NCI-H1930 (cell line): Measurements from ENCODE around the gene C1QTNF9B.

Experiments
- DNase-seq, 2 experiments: peaks; one replicate each; lab custom pipeline; 2025; lab: John Stamatoyannopoulos, UW

C1QTNF9B gene

GRCh38 chr13:23858546-23858945 lies 38.8 kb downstream of the C1QTNF9B start:
- DNase-seq, result no peak

DNA sequence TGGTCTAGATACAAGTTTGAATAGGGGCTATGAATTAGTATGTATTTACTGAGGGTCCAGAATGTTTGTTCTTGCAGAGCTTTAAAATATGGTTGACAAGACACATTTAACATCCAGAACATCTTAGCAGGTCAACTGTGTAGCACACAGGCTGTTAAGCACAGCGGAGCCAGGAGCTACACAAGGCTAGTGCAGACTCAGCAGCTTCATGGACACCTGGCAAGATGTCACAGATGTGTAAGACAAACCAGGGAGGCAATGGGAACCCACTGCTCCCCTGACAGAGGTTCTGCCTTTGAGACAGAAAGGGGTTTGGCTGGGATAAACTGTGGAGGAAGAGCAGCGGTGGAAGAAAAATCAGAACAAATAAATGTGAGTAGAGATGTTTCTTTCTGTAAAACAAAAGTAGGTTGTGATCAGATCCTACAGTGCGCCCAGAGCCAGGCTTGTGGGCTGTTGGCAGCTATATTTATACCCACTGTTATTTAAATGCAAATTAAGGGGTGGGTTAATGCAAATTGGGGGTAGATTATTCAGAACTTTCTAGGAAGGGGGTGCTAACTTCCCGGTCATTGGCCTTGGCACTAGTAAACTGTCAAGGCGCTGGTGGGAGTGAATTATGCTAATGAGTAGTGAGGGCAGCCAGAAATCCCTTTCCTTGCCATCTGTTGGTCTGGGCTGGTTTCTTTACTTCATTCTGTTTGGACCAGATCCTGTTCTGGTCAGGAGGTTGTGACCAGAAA lies 41.1 kb downstream of the C1QTNF9B start:
- DNase-seq, result no peak

DNA sequence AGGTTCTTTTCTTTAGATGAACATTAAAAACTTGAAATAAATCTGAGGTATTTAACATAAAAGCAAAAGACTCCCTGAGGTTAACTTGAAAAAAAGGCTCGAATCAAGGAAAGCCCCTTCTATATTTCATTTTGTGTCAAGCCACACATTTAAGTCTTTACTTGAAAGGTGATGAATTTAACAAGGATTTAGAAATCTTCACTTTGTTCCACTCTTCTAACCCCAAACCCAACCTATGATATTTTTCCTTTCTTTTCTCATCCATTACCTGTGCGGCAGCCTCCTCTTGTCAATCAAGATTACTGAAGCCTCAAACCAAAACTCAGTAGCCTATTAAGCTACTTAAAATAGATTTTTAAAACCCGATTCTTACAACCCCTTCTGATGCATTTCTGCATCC lies 41.9 kb downstream of the C1QTNF9B start:
- DNase-seq, result no peak

DNA sequence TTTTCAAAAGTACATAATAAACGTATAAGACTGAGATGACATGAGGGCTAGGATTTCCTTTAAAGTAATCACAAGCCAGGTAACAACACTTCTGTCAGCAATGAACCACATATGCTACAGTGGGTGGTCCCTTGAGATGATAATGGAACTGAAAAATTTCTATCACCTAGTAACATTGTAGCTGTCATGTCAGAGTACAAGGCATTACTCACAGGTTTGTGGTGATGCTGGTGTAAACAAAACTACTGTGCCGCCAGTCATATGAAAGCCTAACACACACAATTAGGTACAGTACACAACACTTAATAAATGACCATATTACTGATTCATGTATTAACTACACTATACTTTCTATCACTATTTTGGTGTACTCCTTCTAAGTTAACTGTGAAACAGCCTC lies 45.0 kb downstream of the C1QTNF9B start:
- DNase-seq, result no peak

GRCh38 chr13:23851106-23851505 lies 46.2 kb downstream of the C1QTNF9B start:
- no peak for DNase-seq

DNA sequence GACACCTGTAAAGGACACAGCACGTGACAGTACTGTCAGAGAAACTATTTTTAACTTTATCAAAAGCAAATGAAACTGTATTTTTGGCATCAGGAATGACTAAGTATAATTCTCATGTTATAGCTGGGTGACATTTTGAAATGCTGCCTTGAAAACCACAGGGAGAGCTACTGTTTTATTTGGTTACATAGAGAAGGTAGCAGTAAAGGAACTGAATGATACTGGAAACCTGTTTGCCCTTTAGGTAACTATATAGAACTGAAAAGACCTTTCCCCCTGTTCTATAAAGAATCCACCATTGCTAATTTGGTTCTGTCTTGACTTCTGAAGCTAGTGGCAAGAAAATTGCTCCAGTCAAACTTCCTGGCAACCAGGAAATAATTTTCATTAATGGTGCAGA lies 47.2 kb downstream of the C1QTNF9B start:
- no peak for DNase-seq

DNA sequence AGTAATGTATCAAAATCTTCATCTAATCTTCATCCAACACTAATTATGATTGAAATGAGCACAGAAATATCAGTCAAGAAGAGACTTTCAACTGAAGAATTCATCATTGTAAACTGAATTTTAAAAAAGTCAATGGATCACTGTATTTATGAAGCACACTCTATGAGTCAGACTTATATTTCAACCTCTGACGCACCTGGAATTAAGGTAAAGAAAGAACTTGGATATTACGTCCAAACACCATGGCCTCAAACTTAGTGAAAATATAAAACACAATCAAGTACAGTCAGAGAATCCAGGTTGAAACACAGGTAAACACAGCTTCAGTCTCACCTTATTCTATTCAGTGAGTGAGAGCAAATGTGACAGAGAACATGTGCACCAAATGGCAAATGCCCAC lies 47.6 kb downstream of the C1QTNF9B start:
- DNase-seq, result no peak

- DNase-seq, result no peak
These were observed 48.6 kb downstream of the C1QTNF9B start for GRCh38 chr13:23848646-23849141.

DNA sequence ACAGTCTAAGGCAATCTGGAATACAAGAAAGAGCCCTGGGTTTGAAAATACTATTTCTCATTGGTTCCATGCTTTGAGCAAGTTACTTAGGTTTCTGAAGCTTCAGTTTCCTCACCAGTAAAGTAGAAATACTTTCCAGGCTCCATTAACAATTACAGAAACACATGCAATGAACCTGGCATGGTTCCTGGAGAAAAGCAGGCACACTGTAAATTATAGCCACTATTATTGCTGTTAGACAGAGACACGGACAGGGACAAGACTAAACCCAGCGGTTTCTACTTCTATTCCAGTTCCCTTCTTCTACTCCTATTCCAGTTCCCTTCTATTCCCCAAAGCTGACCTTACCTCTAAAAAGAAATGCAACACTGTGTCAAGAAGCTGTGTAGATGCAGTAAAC lies 49.3 kb downstream of the C1QTNF9B start:
- no peak for DNase-seq

DNA sequence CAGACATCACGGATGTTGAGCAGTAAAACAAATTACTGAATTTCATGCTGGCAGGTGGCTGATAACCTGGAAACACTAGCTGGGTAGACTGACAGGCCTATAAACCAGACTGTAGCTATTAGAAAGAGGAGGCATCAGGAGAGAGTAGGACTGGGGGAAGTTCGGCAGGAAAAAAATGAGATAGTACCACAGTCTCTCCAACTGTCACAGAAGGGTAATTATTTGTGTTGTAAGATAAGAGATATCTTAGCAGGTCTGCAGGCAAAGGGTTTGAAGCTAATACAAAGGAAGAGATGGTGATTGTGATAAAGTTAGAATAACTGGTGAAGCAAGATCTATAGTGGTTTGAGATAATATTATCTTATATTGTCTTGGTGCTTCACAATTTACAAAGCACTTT lies 49.8 kb downstream of the C1QTNF9B start:
- no peak for DNase-seq

GRCh38 chr13:23845105-23845725 lies 52.1 kb downstream of the C1QTNF9B start:
- DNase-seq, result no peak

DNA sequence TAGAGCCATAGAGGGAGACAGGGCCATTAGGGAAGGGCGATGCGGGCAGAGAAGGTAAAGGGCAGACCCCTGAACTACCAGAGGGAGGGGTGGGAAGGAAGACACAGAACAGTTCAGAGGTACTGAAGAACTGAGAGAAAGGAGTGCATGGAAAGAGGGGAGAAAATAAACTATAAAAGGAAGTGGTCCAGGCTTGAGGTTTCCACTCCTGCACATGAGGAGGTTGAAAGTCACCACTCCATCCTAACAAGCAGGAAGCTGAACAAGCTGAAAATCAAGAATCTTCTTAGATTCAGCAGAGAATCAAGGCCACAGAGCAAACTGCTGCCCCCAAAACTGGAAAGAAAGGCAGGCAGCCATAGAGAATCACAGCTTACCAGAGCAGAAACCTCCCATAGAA lies 53.2 kb downstream of the C1QTNF9B start:
- DNase-seq, result no peak

- DNase-seq, result no peak
These were observed 53.9 kb downstream of the C1QTNF9B start for GRCh38 chr13:23843436-23843835.

DNA sequence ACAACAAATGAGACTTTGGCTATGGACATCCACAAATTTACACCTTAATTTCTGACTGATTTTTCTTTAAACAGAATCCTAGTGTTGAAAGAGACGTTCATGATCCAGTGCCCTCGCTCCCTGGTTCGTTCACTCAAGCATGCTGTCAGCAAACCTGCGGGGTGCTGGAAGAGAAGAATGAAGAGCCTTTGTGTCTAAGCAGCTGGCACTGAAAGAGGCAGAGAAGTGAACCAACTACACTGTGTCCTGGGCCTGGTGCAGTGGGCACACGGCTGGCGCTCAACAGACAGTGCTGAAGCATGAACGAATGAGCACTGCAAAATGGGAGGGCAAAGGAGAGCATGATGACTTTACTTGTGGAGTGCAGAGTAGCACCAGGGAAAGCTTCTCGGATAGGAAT lies 54.9 kb downstream of the C1QTNF9B start:
- DNase-seq, result no peak
